ENCODE measurements around the gene DYRK2. TPM values are rescaled to one million over a fixed set of nuclear protein-coding genes. Genes with fewer than 3 reads are reported as not detected.
"Not testable (repeated sequence)": the region's sequence is repeated elsewhere in the genome, so short reads cannot be mapped to it uniquely, and the experiment has no call there.

The DYRK2 gene
- total RNA-seq, 1 donor from 2014 or later, result 45.8 TPM

DNA sequence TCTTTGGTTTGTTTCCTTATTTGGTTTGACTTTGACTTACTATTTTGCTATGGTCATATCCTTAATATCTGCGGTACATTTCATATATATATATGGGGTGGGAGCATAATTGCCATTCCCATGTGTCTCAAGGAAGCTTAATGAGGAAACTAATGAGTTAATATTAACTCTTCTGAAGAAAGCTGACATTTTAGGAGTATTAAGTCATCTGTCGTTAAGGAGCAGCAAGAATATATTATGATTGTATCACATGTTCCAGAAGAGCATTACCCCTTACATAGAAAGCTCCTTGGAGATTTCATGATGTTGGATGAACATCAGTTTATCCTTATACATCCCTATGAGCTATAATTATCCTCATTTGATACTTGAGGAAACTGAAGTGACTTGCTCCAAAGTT lies 15.6 kb downstream of the DYRK2 start:
- no peak for DNase-seq
- no peak for ATAC-seq (ENCODE audit: poor library complexity)
- intact Hi-C loops (cut with DNase I), result no loop called here

GRCh38 chr12:67665679-67666078 lies 17.1 kb downstream of the DYRK2 start:
- ATAC-seq (ENCODE audit: poor library complexity), result no peak
- intact Hi-C loops (cut with DNase I), result no loop called here
- no peak for DNase-seq

DNA sequence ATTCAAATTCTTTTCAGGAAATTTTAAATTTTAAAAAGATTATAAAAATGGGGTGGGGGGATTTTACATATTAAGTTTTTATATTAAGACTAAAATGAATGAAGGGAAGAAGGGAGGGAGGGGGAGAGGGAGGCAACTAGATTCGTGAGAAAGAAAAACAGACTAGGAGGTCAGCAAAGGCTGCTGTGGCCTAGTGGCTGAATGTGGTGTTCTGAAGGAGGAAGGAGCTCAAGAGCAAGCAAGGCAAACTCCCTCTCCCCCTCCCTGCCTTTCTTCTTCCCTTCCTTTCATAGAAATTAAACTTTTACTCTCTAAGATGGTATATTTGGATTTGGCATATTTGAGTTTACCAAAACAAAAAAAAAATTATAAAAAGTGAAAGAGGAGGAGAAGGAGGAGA lies 18.1 kb downstream of the DYRK2 start:
- intact Hi-C loops (cut with DNase I), result no loop called here
- DNase-seq (no peak), ATAC-seq (ENCODE audit: poor library complexity) (no peak)

DNA sequence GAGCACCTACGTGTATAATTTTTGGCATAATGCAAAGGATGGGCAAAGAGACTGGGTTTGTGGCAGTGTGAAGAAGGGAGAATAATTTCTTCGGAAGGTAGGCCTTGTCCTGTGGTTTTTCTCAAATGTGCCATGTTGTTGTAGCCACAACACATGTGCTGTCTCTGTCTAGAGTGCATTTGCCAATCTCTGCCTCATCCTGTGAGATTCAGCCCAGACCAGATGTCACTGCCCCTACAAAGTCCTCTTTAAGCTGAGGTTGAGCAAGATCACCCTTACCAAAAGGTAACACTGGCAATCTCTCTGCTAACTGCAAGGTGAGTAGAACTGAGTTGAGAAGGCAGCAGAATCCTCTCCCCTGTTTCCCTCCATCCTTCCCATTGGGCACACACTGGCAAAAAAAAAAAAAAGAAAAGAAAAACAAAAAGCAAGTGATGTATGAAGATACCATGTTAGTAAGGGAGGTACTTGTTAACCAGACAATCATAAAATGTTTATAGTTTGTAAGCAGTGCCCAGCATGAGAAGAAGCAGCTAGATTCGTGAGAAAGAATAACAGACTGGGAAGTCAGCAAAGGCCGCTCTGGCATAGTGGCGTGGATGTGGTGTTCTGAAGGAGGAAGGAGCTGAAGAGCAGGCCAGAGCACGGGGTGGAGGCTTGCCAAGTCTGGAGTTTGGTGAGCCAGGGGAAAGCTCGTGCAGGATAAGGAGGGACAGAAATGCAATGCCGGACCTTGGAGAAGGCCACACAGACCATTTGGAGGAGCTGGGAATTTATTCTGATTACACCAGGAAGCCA lies 18.9 kb downstream of the DYRK2 start:
- DNase-seq, result peak; percentile 89
- intact Hi-C loops (cut with DNase I), result no loop called here
- peak; percentile 87 for ATAC-seq (ENCODE audit: poor library complexity)

- DNase-seq, result no peak
- intact Hi-C loops (cut with DNase I), result no loop called here
- ATAC-seq (ENCODE audit: poor library complexity), result no peak
These were observed 20.8 kb downstream of the DYRK2 start for GRCh38 chr12:67669217-67669933.

GRCh38 chr12:67669934-67670631 lies 21.5 kb downstream of the DYRK2 start:
- ATAC-seq (ENCODE audit: poor library complexity) (no peak), DNase-seq (no peak)
- intact Hi-C loops (cut with DNase I), result no loop called here

DNA sequence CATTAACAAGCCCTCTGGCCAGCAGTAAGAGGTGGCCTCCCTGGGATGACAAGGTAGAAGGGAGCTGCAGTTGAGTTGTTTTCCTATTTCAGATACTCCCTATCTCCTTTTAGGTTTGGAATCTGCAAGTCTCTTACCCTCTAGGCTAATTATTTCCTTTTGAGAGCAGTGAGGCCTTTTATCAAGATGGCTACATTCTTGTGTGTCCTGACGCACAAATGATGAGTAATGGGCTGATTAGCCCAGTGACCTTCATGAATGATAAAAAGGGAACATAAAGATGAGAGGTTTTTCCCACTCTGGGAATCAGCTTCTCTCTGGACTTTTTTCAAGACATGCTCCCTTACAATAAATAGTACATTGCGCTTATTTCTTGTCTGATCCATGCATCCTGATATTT lies 22.9 kb downstream of the DYRK2 start:
- no peak for DNase-seq
- intact Hi-C loops (cut with DNase I), result no loop called here
- no peak for ATAC-seq (ENCODE audit: poor library complexity)

GRCh38 chr12:67671892-67672291 lies 23.3 kb downstream of the DYRK2 start:
- no peak for ATAC-seq (ENCODE audit: poor library complexity)
- intact Hi-C loops (cut with DNase I), result no loop called here

DNA sequence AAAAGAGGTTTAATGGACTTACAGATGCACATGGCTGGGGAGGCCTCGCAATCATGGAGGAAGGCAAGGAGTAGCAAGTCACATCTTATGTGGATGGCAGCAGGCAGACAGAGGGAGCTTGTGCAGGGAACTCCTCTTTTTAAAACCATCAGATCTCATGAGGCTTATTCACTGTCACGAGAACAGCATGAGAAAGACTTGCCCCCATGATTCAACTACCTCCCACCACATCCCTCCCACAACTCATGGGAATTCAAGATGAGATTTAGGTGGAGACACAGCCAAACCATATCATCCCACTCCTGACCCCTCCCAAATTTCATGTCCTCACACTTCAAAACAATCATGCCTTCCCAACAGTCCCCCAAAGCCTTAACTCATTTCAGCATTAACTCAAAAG lies 24.0 kb downstream of the DYRK2 start:
- intact Hi-C loops (cut with DNase I); ATAC-seq (ENCODE audit: poor library complexity); DNase-seq: not testable (repeated sequence)

More at GRCh38 chr12:67671892-67672291, 23.3 kb downstream of the DYRK2 start:
- no peak for DNase-seq

- intact Hi-C loops (cut with DNase I); ATAC-seq (ENCODE audit: poor library complexity); DNase-seq: not testable (repeated sequence)
These were observed 25.0 kb downstream of the DYRK2 start for GRCh38 chr12:67673509-67673908.

DNA sequence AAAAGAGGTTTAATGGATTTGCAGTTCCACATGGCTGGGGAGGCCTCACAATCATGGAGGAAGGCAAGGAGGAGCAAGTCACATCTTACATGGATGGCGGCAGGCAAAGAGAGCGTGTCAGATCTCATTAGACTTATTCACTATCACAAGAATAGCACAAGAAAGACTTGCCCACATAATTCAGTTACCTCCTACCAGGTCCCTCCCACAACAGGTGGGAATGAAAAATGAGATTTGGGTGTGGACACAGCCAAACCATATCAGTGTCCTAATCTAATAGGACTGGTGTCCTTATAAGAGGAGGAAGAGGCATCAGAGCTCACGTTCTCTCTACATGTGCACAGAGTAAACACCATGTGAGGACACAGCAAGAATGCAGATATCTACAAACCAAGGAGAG lies 25.9 kb downstream of the DYRK2 start:
- no peak for ATAC-seq (ENCODE audit: poor library complexity)
- intact Hi-C loops (cut with DNase I), result no loop called here

GRCh38 chr12:67676624-67677023 lies 28.1 kb downstream of the DYRK2 start:
- DNase-seq, result no peak
- ATAC-seq (ENCODE audit: poor library complexity), result no peak
- intact Hi-C loops (cut with DNase I), result no loop called here

More for the DNA sequence above, 25.9 kb downstream of the DYRK2 start:
- no peak for DNase-seq

DNA sequence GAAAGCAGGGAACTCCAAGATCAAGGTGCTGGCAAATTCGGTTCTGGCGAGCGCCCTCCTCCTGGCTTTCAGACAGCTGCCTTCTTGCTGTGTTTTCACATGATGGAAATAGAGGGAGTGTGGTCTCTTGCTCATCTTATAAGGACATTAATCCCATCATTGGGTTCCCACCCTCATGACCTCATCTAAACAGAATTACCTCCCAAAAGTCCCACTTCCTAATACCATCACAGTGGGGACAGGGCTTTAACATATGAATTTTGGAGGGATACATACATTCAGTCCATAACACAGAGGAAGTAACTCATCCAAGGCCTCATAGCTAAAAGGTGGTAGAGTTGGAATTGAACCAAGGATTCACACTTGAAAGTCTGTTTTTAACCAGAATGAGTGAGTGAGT lies 28.6 kb downstream of the DYRK2 start:
- intact Hi-C loops (cut with DNase I), result no loop called here
- no peak for ATAC-seq (ENCODE audit: poor library complexity)

GRCh38 chr12:67681105-67681778 lies 32.7 kb downstream of the DYRK2 start:
- DNase-seq, result no peak
- intact Hi-C loops (cut with DNase I), result no loop called here
- ATAC-seq (ENCODE audit: poor library complexity), result peak; percentile 97

More for the DNA sequence above, 28.6 kb downstream of the DYRK2 start:
- DNase-seq, result no peak

DNA sequence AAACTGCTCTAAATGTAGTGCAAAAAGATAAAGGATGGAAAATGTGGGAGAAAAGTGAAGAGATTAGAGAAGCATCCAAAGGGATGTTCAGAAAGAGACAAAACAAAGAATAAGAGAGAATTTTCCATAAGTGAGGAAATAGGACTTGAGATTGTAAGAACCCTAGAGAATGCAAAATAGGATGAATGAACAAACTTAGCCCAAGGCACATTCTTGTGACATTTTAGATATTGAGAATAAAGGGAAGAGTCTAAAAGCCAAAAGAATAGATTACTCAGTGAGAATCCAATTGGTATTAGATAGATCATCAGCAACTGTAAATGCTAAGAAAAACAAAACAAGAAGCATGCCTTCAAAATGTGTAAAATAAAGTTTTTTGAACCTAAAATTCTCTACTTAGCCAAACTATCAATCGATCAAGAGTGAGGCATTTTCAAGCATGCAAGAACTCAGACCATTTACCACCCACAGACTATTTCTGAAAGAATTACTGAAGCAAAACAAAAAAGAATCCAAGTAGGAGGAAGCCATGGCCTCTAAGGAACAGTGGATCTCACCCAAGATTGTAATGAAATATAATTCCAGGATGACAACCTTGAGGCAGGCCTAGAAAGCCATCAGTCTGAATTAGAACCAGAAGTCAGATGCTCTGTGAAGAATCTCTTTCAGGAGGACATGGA lies 33.5 kb downstream of the DYRK2 start:
- intact Hi-C loops (cut with DNase I), result no loop called here
- ATAC-seq (ENCODE audit: poor library complexity) (no peak), DNase-seq (no peak)

GRCh38 chr12:67689385-67689784 lies 40.8 kb downstream of the DYRK2 start:
- ATAC-seq (ENCODE audit: poor library complexity) (no peak), DNase-seq (no peak)
- intact Hi-C loops (cut with DNase I), result no loop called here

GRCh38 chr12:67690656-67691055 lies 42.1 kb downstream of the DYRK2 start:
- no peak for ATAC-seq (ENCODE audit: poor library complexity)
- intact Hi-C loops (cut with DNase I), result no loop called here

DNA sequence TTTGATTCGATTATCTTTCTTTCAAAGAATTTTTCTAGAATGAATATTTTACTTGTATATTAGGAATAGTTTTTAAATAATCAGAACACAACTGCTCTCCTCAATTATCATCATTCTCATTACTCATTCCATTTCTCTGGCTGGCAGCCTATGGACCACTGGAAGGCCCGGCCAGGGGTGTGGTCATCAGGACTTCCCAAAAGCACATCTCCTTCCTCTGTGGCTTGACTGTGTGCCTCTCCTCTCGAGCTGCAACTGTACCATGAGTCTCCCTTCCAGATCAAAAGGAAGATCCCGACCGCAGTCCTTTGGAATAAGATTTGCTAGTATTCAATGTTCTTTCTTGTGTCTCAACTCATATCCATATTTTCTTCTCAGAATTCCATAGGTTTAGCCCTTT lies 42.7 kb downstream of the DYRK2 start:
- ATAC-seq (ENCODE audit: poor library complexity) (no peak), DNase-seq (no peak)
- intact Hi-C loops (cut with DNase I), result no loop called here

More at GRCh38 chr12:67690656-67691055, 42.1 kb downstream of the DYRK2 start:
- DNase-seq, result no peak

Measured in Right ventricle myocardium superior (tissue), 1 donor.